ENCODE measurements around the gene HLA-E. TPM values are rescaled to one million over a fixed set of nuclear protein-coding genes. Genes with fewer than 3 reads are reported as not detected.
A peak's percentile ranks its signal among the peaks of the same experiment; 100 is the strongest.

Gene HLA-E
- total and polyA plus RNA-seq, 2 of the 13 experiments (the other 11 are each of a cell fraction or from before 2014, with no cell fraction given) = 45.2 to 90.4 TPM

GRCh38 chr6:30542404-30542725, 53.1 kb downstream of the HLA-E start:
- no peak overlapping the region for H3K9ac ChIP-seq (ENCODE audit: insufficient read depth, low read depth, low read length)
- H3K9me3 ChIP-seq (ENCODE audit: low read length) = no peaks in the 10 kb centered on the region
- intact Hi-C loops (cut with micrococcal nuclease; ENCODE audit: unreplicated experiment) = loop anchor here (10.0 kb wide), 1 partner anchor 132 kb away; the partner anchor contains the start of gene DHX16
- H2AFZ ChIP-seq (ENCODE audit: low read length) = no peak overlapping the region
- no peaks in the 10 kb centered on the region for H3K79me2 ChIP-seq (ENCODE audit: insufficient read depth, low read length)
- H4K20me1 ChIP-seq (ENCODE audit: insufficient read depth, low read length) = no peaks in the 10 kb centered on the region; the same call in 1 of the 2 replicates
- ChIA-PET POLR2A (interaction anchor here (1.2 to 2.1 kb wide), 2 partner anchors 14 to 130 kb away, joined by 3 to 6 read pairs; partner anchors contain the start of genes DHX16 and GNL1), CTCF (ENCODE audit: low intra/inter-chr PET ratio, low total read pairs) (interaction anchor here (1.8 to 6.6 kb wide), 2 partner anchors 55 to 59 kb away, joined by 10 to 110 read pairs; no protein-coding TSS in a partner anchor)
- TF ChIP-seq PLSCR1 (CRISPR knock-in tag; IDR thresholded peaks at IDR 0.05; ENCODE audit: borderline replicate concordance) = no peak
- TF ChIP-seq ELK4 (CRISPR knock-in tag; IDR thresholded peaks at IDR 0.05; ENCODE audit: borderline replicate concordance) = 0 out of 2 replicates have a peak, but pooled peaks have one; percentile 13
- WGBS (ENCODE audit: low lambda C conversion rate) = 43% methylated on average over 4 of the region's 4 CpGs
- no peak overlapping the region for H3K27ac ChIP-seq (ENCODE audit: extremely low read length, insufficient read depth, low read length)
- no peaks in the 10 kb centered on the region for H3K27me3 ChIP-seq (ENCODE audit: control insufficient read depth in 1 of 2, insufficient read depth in 2 of 2, low read length in 2 of 2)
- FAIRE-seq (no peak), ATAC-seq (no peak), DNase-seq (ENCODE audit: low spot score) (no peak)
- H3K4me1 ChIP-seq (ENCODE audit: insufficient read depth, low read length) = peaks cover 7% of the 10 kb centered on the region; the same call in 1 of the 2 replicates
- H3K36me3 ChIP-seq (replicated peaks in 1 of 2; ENCODE audit: control insufficient read depth in 1 of 2, insufficient read depth in 2 of 2, low read length in 2 of 2) = peaks cover 3 to 18% of the 10 kb centered on the region in 2 experiments; a peak in 3 of 5 replicates
- H3K4me3 ChIP-seq (replicated peaks in 1 of 3; ENCODE audit: insufficient read depth in 1 of 3, low read depth in 2 of 3, low read length in 3 of 3) = no peak overlapping the region
- BruUV-seq (replicated peaks) = no TSS peak
- in situ Hi-C loops (cut with HindIII; ENCODE audit: extremely low pct_ligation_motif_present, low pct_unique_long_range_greater_than_20kb) = loop anchor here (5.0 kb wide), 1 partner anchor 60 kb away; no protein-coding TSS in a partner anchor
- H3K4me2 ChIP-seq (ENCODE audit: low read depth, low read length) = no peak overlapping the region

- Histone ChIP-seq H3K27ac (ENCODE audit: extremely low read length, insufficient read depth, low read length) (no peak overlapping the region), H3K9me3 (ENCODE audit: low read length) (no peaks in the 10 kb centered on the region), H4K20me1 (ENCODE audit: insufficient read depth, low read length) (no peaks in the 10 kb centered on the region; the same call in 1 of the 2 replicates), H3K36me3 (replicated peaks in 1 of 2; ENCODE audit: control insufficient read depth in 1 of 2, insufficient read depth in 2 of 2, low read length in 2 of 2) (peaks cover 6 to 20% of the 10 kb centered on the region in 2 experiments; a peak in 4 of 5 replicates), H3K4me2 (ENCODE audit: low read depth, low read length) (no peak overlapping the region), H3K4me3 (replicated peaks in 1 of 3; ENCODE audit: insufficient read depth in 1 of 3, low read depth in 2 of 3, low read length in 3 of 3) (no peak overlapping the region), H2AFZ (ENCODE audit: low read length) (no peak overlapping the region), H3K4me1 (ENCODE audit: insufficient read depth, low read length) (peaks cover 7% of the 10 kb centered on the region; the same call in 1 of the 2 replicates), H3K79me2 (ENCODE audit: insufficient read depth, low read length) (no peaks in the 10 kb centered on the region), H3K9ac (ENCODE audit: insufficient read depth, low read depth, low read length) (no peak overlapping the region), H3K27me3 (ENCODE audit: control insufficient read depth in 1 of 2, insufficient read depth in 2 of 2, low read length in 2 of 2) (no peaks in the 10 kb centered on the region)
- ChIA-PET CTCF (ENCODE audit: low intra/inter-chr PET ratio, low total read pairs) (interaction anchor here (6.6 kb wide), 1 partner anchor 60 kb away, joined by 110 read pairs; no protein-coding TSS in a partner anchor), POLR2A (interaction anchor here (1.2 to 2.1 kb wide), 2 partner anchors 13 to 129 kb away, joined by 3 to 6 read pairs; partner anchors contain the start of genes DHX16 and GNL1)
- WGBS (ENCODE audit: low lambda C conversion rate) = 87% methylated on average over 1 of the region's 1 CpG
- in situ Hi-C loops (cut with HindIII; ENCODE audit: extremely low pct_ligation_motif_present, low pct_unique_long_range_greater_than_20kb) (loop anchor here (5.0 kb wide), 1 partner anchor 61 kb away; no protein-coding TSS in a partner anchor), intact Hi-C loops (cut with micrococcal nuclease; ENCODE audit: unreplicated experiment) (loop anchor here (10.0 kb wide), 1 partner anchor 132 kb away; the partner anchor contains the start of gene DHX16)
- TSS peak; percentile 11 for BruUV-seq (replicated peaks)
- TF ChIP-seq ATF4 (CRISPR knock-in tag; IDR thresholded peaks at IDR 0.05) = no peak
- TF ChIP-seq ZNF800 (CRISPR knock-in tag; IDR thresholded peaks at IDR 0.05) = no peak
- TF ChIP-seq ARHGAP35 (CRISPR knock-in tag; IDR thresholded peaks at IDR 0.05; ENCODE audit: borderline replicate concordance) = no peak
- TF ChIP-seq ZNF251 (CRISPR knock-in tag; IDR thresholded peaks at IDR 0.05) = no peak
- TF ChIP-seq ESRRA (CRISPR knock-in tag; IDR thresholded peaks at IDR 0.05; ENCODE audit: low read depth) = no peak
- no peak for TF ChIP-seq MAF1 (CRISPR knock-in tag; IDR thresholded peaks at IDR 0.05; ENCODE audit: borderline replicate concordance)
- no peak for TF ChIP-seq U2AF2 (IDR thresholded peaks at IDR 0.05; ENCODE audit: low read depth, low read length)
- TF ChIP-seq ZNF12 (CRISPR knock-in tag; IDR thresholded peaks at IDR 0.05) = no peak
- TF ChIP-seq POLR2G (IDR thresholded peaks at IDR 0.05; ENCODE audit: low read depth, low read length) = peak; percentile 27; the same call in 1 of the 2 replicates
- FAIRE-seq (no peak), DNase-seq (ENCODE audit: low spot score) (no peak), ATAC-seq (no peak)
Measured at GRCh38 chr6:30542915-30543314, 53.6 kb downstream of the HLA-E start.
